K562 (cell line): ENCODE results near the gene C10orf71. TPM values are rescaled to one million over a fixed set of nuclear protein-coding genes. Genes with fewer than 3 reads are reported as not detected.

Source experiments
- ATAC-seq: fragments of 200-7000 bp; cut with Tn5 transposase; 3 replicates; pipeline ENCODE4 v1.9.1; 2020; ENCODE audit warnings: moderate library complexity
- BruUV-seq: library from RNA; stranded (reverse); fragments of 400-500 nt; replicated peaks from 2 replicates; lab custom pipeline; 2021; lab: Mats Ljungman, UMichigan
- CTCF ChIA-PET: fragments of 300-600 bp; formaldehyde crosslinking; extraction: SDS; loops from one replicate; lab custom pipeline; 2021; ENCODE audit warnings: low intra/inter-chr PET ratio; lab: Yijun Ruan, JAX
- POLR2A ChIA-PET: fragments of 300-600, 350-650 bp; sonication (Branson Sonifier 250); formaldehyde crosslinking; extraction: SDS; loops from one replicate; lab custom pipeline; 2021; ENCODE audit warnings: antibody characterized with exemption, inconsistent platforms; lab: Yijun Ruan, JAX
- DNase-seq, 4 experiments: peaks; one replicate each; pipeline versions ENCODE4 v3.0.0 to v3.0.0-alpha.2; 2011 to 2018; ENCODE audit warnings: low spot score in 3 of 4, mixed read lengths in 3 of 4; ENCODE audit errors: extremely low read depth in 1 of 4
- FAIRE-seq: peaks from 2 replicates; lab custom pipeline; 2011; peaks lifted over from hg19 to GRCh38; lab: Jason Lieb, UNC
- H2AFZ ChIP-seq: 2 replicates; pipeline ENCODE4 v1.6.0; 2011; ENCODE audit warnings: low read depth, low read length, control low read depth, inconsistent platforms
- H3K27ac ChIP-seq: fragments of 200-600 bp; 3 replicates; pipeline ENCODE4 v1.8.0; 2011; ENCODE audit warnings: low read depth, mild to moderate bottlenecking, control low read depth, inconsistent platforms, low read length, moderate library complexity, mixed read lengths; ENCODE audit errors: extremely low read depth
- H3K27me3 ChIP-seq, 2 experiments: fragments of 300-600 bp in 1 of 2; 2 replicates in 1 of 2; 3 replicates in 1 of 2; pipeline versions ENCODE4 v1.6.0 to v1.8.0; 2011; ENCODE audit warnings: inconsistent platforms in 2 of 2, low read length in 2 of 2, mild to moderate bottlenecking in 1 of 2, mixed read lengths in 1 of 2, moderate library complexity in 1 of 2; ENCODE audit not compliant: control insufficient read depth in 2 of 2, insufficient read depth in 2 of 2
- H3K36me3 ChIP-seq: fragments of 300-600 bp; 3 replicates; pipeline ENCODE4 v1.8.0; 2011; ENCODE audit warnings: mild to moderate bottlenecking, low read length, inconsistent platforms; ENCODE audit not compliant: control insufficient read depth, insufficient read depth
- H3K4me1 ChIP-seq, 2 experiments: fragments of 200-600 bp in 1 of 2; replicated peaks in 1 of 2; 2 replicates in 1 of 2; 3 replicates in 1 of 2; pipeline versions ENCODE4 v1.5.1 to v1.8.0; 2011; ENCODE audit warnings: inconsistent platforms in 2 of 2, low read length in 2 of 2, mild to moderate bottlenecking in 1 of 2, mixed read lengths in 1 of 2, moderate library complexity in 1 of 2; ENCODE audit not compliant: control insufficient read depth in 2 of 2, insufficient read depth in 2 of 2
- H3K4me2 ChIP-seq: 2 replicates; pipeline ENCODE4 v1.6.1; 2011; ENCODE audit warnings: low read length, control low read depth, inconsistent platforms, mixed read lengths; ENCODE audit not compliant: insufficient read depth
- H3K4me3 ChIP-seq: fragments of 200-600 bp; sonication (generic), shearing (Covaris generic); 2 replicates; pipeline ENCODE4 v1.5.1; 2016; ENCODE audit warnings: control low read depth, inconsistent platforms
- H3K79me2 ChIP-seq: fragments of 200-600 bp; 3 replicates; pipeline ENCODE4 v1.8.0; 2011; ENCODE audit warnings: low read length, inconsistent platforms; ENCODE audit not compliant: control insufficient read depth, insufficient read depth
- H3K9ac ChIP-seq, 2 experiments: 2 replicates each; pipeline versions ENCODE4 v1.6.0 to v1.6.1; 2011; ENCODE audit warnings: low read depth in 2 of 2, low read length in 2 of 2, control low read depth in 1 of 2, inconsistent platforms in 1 of 2, mild to moderate bottlenecking in 1 of 2, mixed read lengths in 1 of 2; ENCODE audit not compliant: insufficient read depth in 1 of 2
- H3K9me1 ChIP-seq: one replicate; pipeline ENCODE4 v1.6.0; 2011; ENCODE audit warnings: inconsistent platforms, mild to moderate bottlenecking, low read length, moderate library complexity; ENCODE audit not compliant: control insufficient read depth, insufficient read depth
- H3K9me3 ChIP-seq: replicated peaks from 2 replicates; pipeline ENCODE4 v1.5.1; 2011; ENCODE audit warnings: low read depth, low read length, inconsistent platforms; ENCODE audit not compliant: control insufficient read depth, insufficient read depth
- H4K20me1 ChIP-seq: replicated peaks from 2 replicates; pipeline ENCODE4 v1.6.1; 2011; ENCODE audit warnings: low read length, inconsistent platforms, mixed read lengths; ENCODE audit not compliant: control insufficient read depth, insufficient read depth
- BHLHE40 ChIP-seq: IDR thresholded peaks from 2 replicates; pipeline ENCODE4 v1.6.1; 2011; ENCODE audit warnings: low read length, improper control_type of control experiment
- HMGXB4 ChIP-seq: sonication (generic); formaldehyde crosslinking; IDR thresholded peaks from 2 replicates; pipeline ENCODE4 v1.8.1; 2023; ENCODE audit warnings: mild to moderate bottlenecking, missing genetic modification reagents
- ID3 ChIP-seq, 2 experiments: fragments of 250-450 bp in 1 of 2; fragments of 450-650 bp in 1 of 2; sonication (Bioruptor Pico) in 1 of 2; IDR thresholded peaks; 2 replicates each; pipeline versions ENCODE4 v1.6.1 to v1.8.0; 2016 to 2021; ENCODE audit warnings: mild to moderate bottlenecking in 2 of 2, moderate library complexity in 2 of 2, missing compliant biosample characterization in 1 of 2, missing genetic modification characterization in 1 of 2
- IRF1 ChIP-seq: sonication (generic); formaldehyde crosslinking; IDR thresholded peaks from 2 replicates; pipeline ENCODE4 v1.8.0; 2022; ENCODE audit warnings: missing genetic modification reagents, mild to moderate bottlenecking, borderline replicate concordance
- JUN ChIP-seq, 2 experiments: sonication (generic) in 1 of 2; formaldehyde crosslinking in 1 of 2; IDR thresholded peaks; 2 replicates each; pipeline versions ENCODE4 v1.6.1 to v1.8.0; 2012 to 2022; ENCODE audit warnings: borderline replicate concordance in 2 of 2, mild to moderate bottlenecking in 2 of 2, improper control_type of control experiment in 1 of 2, low read depth in 1 of 2, low read length in 1 of 2, missing genetic modification reagents in 1 of 2
- MAZ ChIP-seq, 2 experiments: fragments of 450-650 bp in 1 of 2; sonication (generic) in 1 of 2; formaldehyde crosslinking; IDR thresholded peaks in 1 of 2; conservative IDR thresholded peaks in 1 of 2; 2 replicates each; pipeline versions ENCODE4 v1.4.0 to v1.5.0; 2020; ENCODE audit warnings: mild to moderate bottlenecking in 1 of 2, missing genetic modification reagents in 1 of 2
- MLLT1 ChIP-seq, 2 experiments: fragments of 450-650 bp; IDR thresholded peaks; 2 replicates each; pipeline ENCODE4 v1.6.1; 2016
- MYC ChIP-seq, 2 experiments: fragments of 250-450 bp in 1 of 2; sonication (Bioruptor Pico) in 1 of 2; IDR thresholded peaks; 2 replicates each; pipeline versions ENCODE4 v1.5.1 to v1.6.1; 2012 to 2021; ENCODE audit warnings: low read depth in 2 of 2, borderline replicate concordance in 1 of 2, improper control_type of control experiment in 1 of 2, low read length in 1 of 2, mild to moderate bottlenecking in 1 of 2, moderate library complexity in 1 of 2
- PHF20 ChIP-seq: fragments of 450-650 bp; IDR thresholded peaks from 2 replicates; pipeline ENCODE4 v1.6.1; 2018; ENCODE audit not compliant: partially characterized antibody
- SMAD1 ChIP-seq: fragments of 150-350 bp; IDR thresholded peaks from 2 replicates; pipeline ENCODE4 v1.6.1; 2014; ENCODE audit warnings: low read length, low read depth; ENCODE audit not compliant: partially characterized antibody
- TAF1 ChIP-seq: IDR thresholded peaks from 2 replicates; pipeline ENCODE4 v1.6.1; 2011; ENCODE audit warnings: mild to moderate bottlenecking, low read length, moderate library complexity; ENCODE audit not compliant: insufficient read depth, control insufficient read depth, severe bottlenecking; ENCODE audit errors: extremely low read depth
- ZNF398 ChIP-seq: fragments of 250-450 bp; sonication (Bioruptor Pico); IDR thresholded peaks from 2 replicates; pipeline ENCODE4 v1.8.0; 2021; ENCODE audit warnings: moderate library complexity, mild to moderate bottlenecking, inconsistent platforms
- WGBS: fragments of 100-300 bp; shearing (Covaris generic); methylation state at CpG from one replicate; pipeline ENCODE4 v1.1.6; 2016; ENCODE audit warnings: low coverage, mixed read lengths; ENCODE audit not compliant: insufficient coverage; ENCODE audit errors: missing lambda C conversion rate; 5-methylcytosine and 5-hydroxymethylcytosine counted together
- in situ Hi-C: fragments of 300-500 bp; cut with MboI; formaldehyde crosslinking; loops from 4 replicates; pipeline ENCODE4 v1.15.0; 2018; ENCODE audit warnings: inconsistent platforms, mixed read lengths
- intact Hi-C: fragments of 100-400 bp; cut with micrococcal nuclease; formaldehyde crosslinking; loops from 2 replicates; pipeline ENCODE4 v1.14.2; 2022
- polyA plus RNA-seq, 8 experiments: library from polyadenylated mRNA; depleted of rRNA in 4 of 8; stranded (reverse) in 5 of 8; unstranded in 3 of 8; fragments of >200 nt; fragmentation: Nextera tagmentation in 2 of 8; fragmentation: Illumina TruSeq in 1 of 8; extraction: Ambion mirVana in 2 of 8; extraction: Trizol in 1 of 8; gene quantifications; 2 replicates each; pipeline versions ENCODE4 v1.2.1 to v1.2.3, GENCODE V29; 2011 to 2014; ENCODE audit warnings: inconsistent platforms in 1 of 8, missing spikeins in 1 of 8
- total RNA-seq, 7 experiments: library from RNA; depleted of rRNA in 6 of 7; stranded (reverse); fragments of >200 nt in 6 of 7; fragmentation: Illumina TruSeq in 2 of 7; extraction: Trizol in 2 of 7; gene quantifications; 2 replicates each; pipeline versions ENCODE4 v1.2.1 to v1.2.3, GENCODE V29; 2011 to 2021; ENCODE audit warnings: low replicate concordance in 1 of 7

Gene C10orf71
- total and polyA plus RNA-seq, 9 of the 15 experiments (the other 6 are each of a cell fraction or from before 2014, with no cell fraction given) = 0.06 to 4.5 (median 1.3) TPM

GRCh38 chr10:49299816-49300139 is 808 bp downstream of the C10orf71 start:
- no TSS peak for BruUV-seq
- peak overlapping the region; percentile 94 for H3K27ac ChIP-seq
- no peaks in the 10 kb centered on the region for H4K20me1 ChIP-seq
- FAIRE-seq (no peak), ATAC-seq (peak; percentile 34), DNase-seq (peak in 3 of 4 experiments; percentile 53 to 65 (median 56))
- H3K79me2 ChIP-seq = peaks cover 39% of the 10 kb centered on the region
- H3K4me2 ChIP-seq = peak overlapping the region; percentile 97
- 17% methylated on average over 5 of the region's 5 CpGs for WGBS
- H3K27me3 ChIP-seq = no peaks in the 10 kb centered on the region
- peaks cover 42 to 60% of the 10 kb centered on the region in 2 experiments for H3K4me1 ChIP-seq
- H3K36me3 ChIP-seq = peaks cover 5% of the 10 kb centered on the region; the same call in 2 of the 3 replicates
- ChIA-PET CTCF (no interaction called here), POLR2A (interaction anchor here (0.6 to 2.1 kb wide), 6 partner anchors 9 to 127 kb away, joined by 3 to 12 read pairs (median 4); no protein-coding TSS in a partner anchor)
- peak overlapping the region; percentile 38 for H3K4me3 ChIP-seq
- no peaks in the 10 kb centered on the region for H3K9me3 ChIP-seq
- peak overlapping the region; percentile 98 for H2AFZ ChIP-seq
- in situ Hi-C loops = no loop called here
- intact Hi-C loops = loop anchor here (2.0 to 5.0 kb wide), 2 partner anchors 82 to 123 kb away; no protein-coding TSS in a partner anchor
- H3K9me1 ChIP-seq = no peaks in the 10 kb centered on the region
- H3K9ac ChIP-seq = peak overlapping the region; percentile 90 to 94
- TF ChIP-seq ZNF398 (CRISPR knock-in tag) = no peak
- 0 out of 2 replicates have a peak, but pooled peaks have one; percentile 9 for TF ChIP-seq BHLHE40
- TF ChIP-seq HMGXB4 (CRISPR knock-in tag) = 0 out of 2 replicates have a peak, but pooled peaks have one; percentile 4
- TF ChIP-seq PHF20 = peak; percentile 8
- peak; percentile 15 for TF ChIP-seq TAF1
- peak; percentile 17 for TF ChIP-seq SMAD1
- TF ChIP-seq MLLT1 (IDR thresholded peaks at IDR 0.05) = 0 out of 4 replicates have a peak, but pooled peaks of 1 of the 2 experiments have one; percentile 35
- no peak for TF ChIP-seq IRF1 (CRISPR knock-in tag)
- TF ChIP-seq JUN (IDR thresholded peaks at IDR 0.05; ENCODE audit: borderline replicate concordance, low read depth, low read length) = no peak
- TF ChIP-seq JUN (CRISPR knock-in tag; IDR thresholded peaks at IDR 0.05; ENCODE audit: borderline replicate concordance) = 0 out of 2 replicates have a peak, but pooled peaks have one; percentile 6
- no peak for TF ChIP-seq MYC (IDR thresholded peaks at IDR 0.05; ENCODE audit: low read depth, low read length)
- TF ChIP-seq MYC (CRISPR knock-in tag; IDR thresholded peaks at IDR 0.05; ENCODE audit: borderline replicate concordance, low read depth) = peak; percentile 17; the same call in 1 of the 2 replicates
- TF ChIP-seq ID3 (CRISPR knock-in tag; IDR thresholded peaks at IDR 0.05) = no peak
- 0 out of 2 replicates have a peak, but pooled peaks have one; percentile 49 for TF ChIP-seq ID3 (tag; IDR thresholded peaks at IDR 0.05)
- TF ChIP-seq MAZ (CRISPR knock-in tag; conservative IDR thresholded peaks at IDR 0.05 in 1 of 2, IDR thresholded peaks at IDR 0.05 in 1 of 2) = 0 out of 4 replicates have a peak, but pooled peaks of 1 of the 2 experiments have one; percentile 13
